GM23338 (cell line): ENCODE results near the gene N4BP2L1. TPM values are rescaled to one million over a fixed set of nuclear protein-coding genes. Genes with fewer than 3 reads are reported as not detected.
A peak's percentile ranks its signal among the peaks of the same experiment; 100 is the strongest.

ENCODE experiments used
- ATAC-seq: fragments of 200-7000 bp; cut with Tn5 transposase; 3 replicates; pipeline ENCODE4 v1.9.1; 2020
- DNase-seq: peaks from one replicate; pipeline ENCODE4 v3.0.0-alpha.2; 2015; ENCODE audit warnings: low spot score
- H2AFZ ChIP-seq: fragments of 200-600 bp; sonication (generic); 2 replicates; pipeline ENCODE4 v1.8.0; 2016; ENCODE audit warnings: antibody characterized with exemption, mild to moderate bottlenecking, moderate library complexity
- H3F3A ChIP-seq: fragments of 200-600 bp; sonication (generic); replicated peaks from 2 replicates; pipeline ENCODE4 v1.8.0; 2017; ENCODE audit warnings: antibody characterized with exemption, mixed run types, low read depth
- H3K27ac ChIP-seq: fragments of 200-600 bp; sonication (generic); 2 replicates; pipeline ENCODE4 v1.6.1; 2016; ENCODE audit warnings: low read depth
- H3K27me3 ChIP-seq: fragments of 200-600 bp; sonication (generic); 2 replicates; pipeline ENCODE4 v1.8.0; 2016; ENCODE audit warnings: mild to moderate bottlenecking, mixed run types, moderate library complexity; ENCODE audit not compliant: insufficient read depth
- H3K36me3 ChIP-seq: fragments of 200-600 bp; sonication (generic); 2 replicates; pipeline ENCODE4 v1.8.0; 2016; ENCODE audit warnings: mild to moderate bottlenecking; ENCODE audit not compliant: insufficient read depth
- H3K4me1 ChIP-seq: fragments of 200-600 bp; sonication (generic); 2 replicates; pipeline ENCODE4 v1.8.0; 2016; ENCODE audit warnings: mild to moderate bottlenecking, moderate library complexity; ENCODE audit not compliant: insufficient read depth
- H3K4me2 ChIP-seq: fragments of 200-600 bp; sonication (generic); 2 replicates; pipeline ENCODE4 v1.7.1; 2017; ENCODE audit warnings: mixed run types
- H3K4me3 ChIP-seq: fragments of 200-600 bp; sonication (generic); 2 replicates; pipeline ENCODE4 v1.6.1; 2016; ENCODE audit warnings: mixed run types
- H3K79me2 ChIP-seq: fragments of 200-600 bp; sonication (generic); replicated peaks from 2 replicates; pipeline ENCODE4 v1.8.0; 2017; ENCODE audit warnings: mild to moderate bottlenecking; ENCODE audit not compliant: insufficient read depth
- H3K9me2 ChIP-seq: fragments of 200-600 bp; sonication (generic); 2 replicates; pipeline ENCODE4 v1.8.0; 2017; ENCODE audit not compliant: insufficient read depth
- H4K20me1 ChIP-seq: fragments of 200-600 bp; sonication (generic); replicated peaks from 2 replicates; pipeline ENCODE4 v1.8.0; 2017; ENCODE audit warnings: mild to moderate bottlenecking; ENCODE audit not compliant: insufficient read depth
- H3K27ac Mint-ChIP-seq: 2 replicates; pipeline ENCODE4 v1.8.0; 2020; ENCODE audit warnings: inconsistent platforms, mild to moderate bottlenecking, moderate library complexity, mixed read lengths
- H3K27me3 Mint-ChIP-seq: 3 replicates; pipeline ENCODE4 v1.8.0; 2022; ENCODE audit warnings: low read depth, mild to moderate bottlenecking, moderate library complexity, mixed read lengths, inconsistent platforms; ENCODE audit not compliant: insufficient read depth, poor library complexity
- H3K36me3 Mint-ChIP-seq: 3 replicates; pipeline ENCODE4 v1.8.0; 2021; ENCODE audit warnings: low read depth, mild to moderate bottlenecking, inconsistent platforms, moderate library complexity, mixed read lengths
- H3K4me1 Mint-ChIP-seq: 3 replicates; pipeline ENCODE4 v1.8.0; 2020; ENCODE audit warnings: mild to moderate bottlenecking, inconsistent platforms, mixed read lengths
- H3K4me3 Mint-ChIP-seq: 3 replicates; pipeline ENCODE4 v1.8.0; 2021; ENCODE audit warnings: moderate library complexity, mild to moderate bottlenecking, inconsistent platforms, mixed read lengths
- H3K9me3 Mint-ChIP-seq: 3 replicates; pipeline ENCODE4 v1.8.0; 2020; ENCODE audit warnings: moderate library complexity, mild to moderate bottlenecking, inconsistent platforms, mixed read lengths
- CREB1 ChIP-seq: fragments of 250-450 bp; sonication (Bioruptor Pico); IDR thresholded peaks from 2 replicates; pipeline ENCODE4 v1.5.0; 2020; ENCODE audit warnings: low read depth, mild to moderate bottlenecking, moderate library complexity
- ETS1 ChIP-seq: IDR thresholded peaks from 2 replicates; pipeline ENCODE4 v1.6.1; 2016; ENCODE audit warnings: antibody characterized with exemption
- EZH2 ChIP-seq: fragments of 200-600 bp; sonication (generic); IDR thresholded peaks from one replicate; pipeline ENCODE4 v1.8.0; 2017; ENCODE audit warnings: antibody characterized with exemption, mild to moderate bottlenecking, low read depth; ENCODE audit not compliant: unreplicated experiment
- POLR2AphosphoS5 ChIP-seq: IDR thresholded peaks from 2 replicates; pipeline ENCODE4 v1.6.1; 2016; ENCODE audit warnings: antibody characterized with exemption, low read depth
- ZNF462 ChIP-seq: fragments of 250-450 bp; sonication (Bioruptor Pico); IDR thresholded peaks from 2 replicates; pipeline ENCODE4 v1.5.0; 2020; ENCODE audit warnings: mild to moderate bottlenecking, moderate library complexity
- polyA plus RNA-seq: library from polyadenylated mRNA; unstranded; fragments of >200 nt; fragmentation: Nextera tagmentation; extraction: Ambion mirVana; gene quantifications from 2 replicates; pipeline ENCODE4 v1.2.1, GENCODE V29; 2016
- total RNA-seq: library from RNA; depleted of rRNA; stranded (reverse); fragments of >200 nt; shearing (Covaris generic); gene quantifications from 2 replicates; pipeline ENCODE4 v1.2.3, GENCODE V29; 2014
- TF ChIP-seq, protein P1 (sequence below), 2 experiments: fragments of 200-600 bp in 1 of 2; sonication (generic) in 1 of 2; conservative IDR thresholded peaks; 2 replicates each; pipeline versions ENCODE4 v1.5.1 to v1.6.1; 2016 to 2017; ENCODE audit warnings: antibody characterized with exemption in 2 of 2, low read depth in 2 of 2, mild to moderate bottlenecking in 2 of 2, moderate library complexity in 1 of 2

N4BP2L1 gene
- total and polyA plus RNA-seq, 2 experiments from 2014 or later = 3.3 to 4.1 TPM

DNA sequence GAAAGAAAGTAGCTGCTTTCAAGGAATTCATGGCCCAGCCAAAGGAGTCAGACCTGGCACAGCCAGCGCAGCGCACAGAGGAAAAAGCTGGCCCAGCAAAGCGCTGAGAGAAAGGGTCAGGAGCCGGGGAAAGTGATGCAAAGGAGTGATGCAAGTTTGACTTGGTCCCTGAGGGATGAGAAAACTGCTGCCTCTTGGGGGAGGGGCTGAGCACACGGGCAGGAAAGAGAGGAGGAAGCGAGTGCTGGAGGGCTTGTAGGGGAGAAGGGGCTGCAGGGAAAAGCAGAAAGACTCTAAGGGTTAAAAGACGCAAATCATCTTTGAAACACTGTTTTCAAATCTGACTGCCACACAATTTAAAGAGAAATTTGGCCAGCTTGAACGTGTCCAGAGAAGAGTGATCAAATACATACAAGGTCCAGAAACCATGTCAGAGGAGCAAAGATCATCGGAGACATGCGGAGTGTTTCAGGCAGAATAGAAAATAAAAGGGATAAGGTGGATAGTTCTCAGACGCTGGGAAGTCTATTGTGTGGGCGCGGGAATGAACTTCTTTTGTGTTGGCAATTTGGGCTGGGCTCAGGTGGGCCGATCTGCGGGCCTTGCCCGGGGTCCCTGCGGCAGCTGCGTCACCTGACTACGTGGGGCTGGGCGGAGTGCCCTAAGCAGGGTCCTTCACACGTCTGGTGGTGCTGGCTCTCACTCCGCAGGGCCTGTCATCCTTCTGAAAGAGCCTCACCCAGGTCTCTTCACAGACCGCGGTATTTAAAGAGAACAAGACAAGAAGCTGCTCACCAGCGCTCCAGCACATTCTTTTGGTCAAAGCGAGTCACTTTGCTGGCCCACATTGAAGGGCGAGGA is 18.1 kb downstream of the N4BP2L1 start:
- Mint-ChIP-seq H3K9me3 (no peaks in the 10 kb centered on the region), H3K27me3 (peaks cover 12% of the 10 kb centered on the region), H3K36me3 (peaks cover 5% of the 10 kb centered on the region; the same call in 1 of the 3 replicates), H3K27ac (peak overlapping the region; percentile 15; the same call in 1 of the 2 replicates), H3K4me1 (peaks cover 26% of the 10 kb centered on the region), H3K4me3 (peak overlapping the region; percentile 72)
- Histone ChIP-seq H3K4me2 (peak overlapping the region; percentile 78), H4K20me1 (no peaks in the 10 kb centered on the region), H3K27ac (peak overlapping the region; percentile 57; the same call in 1 of the 2 replicates), H3K36me3 (no peaks in the 10 kb centered on the region), H3K79me2 (no peaks in the 10 kb centered on the region), H3F3A (no peaks in the 10 kb centered on the region), H3K4me3 (peak overlapping the region; percentile 56), H2AFZ (peak overlapping the region; percentile 84), H3K9me2 (no peaks in the 10 kb centered on the region), H3K4me1 (peaks cover 17% of the 10 kb centered on the region), H3K27me3 (peaks cover 5% of the 10 kb centered on the region; the same call in 1 of the 2 replicates)
- TF ChIP-seq CREB1 (CRISPR knock-in tag) (peak; percentile 70), POLR2AphosphoS5 (peak; percentile 24; the same call in 1 of the 2 replicates)
- TF ChIP-seq, protein P1, sequence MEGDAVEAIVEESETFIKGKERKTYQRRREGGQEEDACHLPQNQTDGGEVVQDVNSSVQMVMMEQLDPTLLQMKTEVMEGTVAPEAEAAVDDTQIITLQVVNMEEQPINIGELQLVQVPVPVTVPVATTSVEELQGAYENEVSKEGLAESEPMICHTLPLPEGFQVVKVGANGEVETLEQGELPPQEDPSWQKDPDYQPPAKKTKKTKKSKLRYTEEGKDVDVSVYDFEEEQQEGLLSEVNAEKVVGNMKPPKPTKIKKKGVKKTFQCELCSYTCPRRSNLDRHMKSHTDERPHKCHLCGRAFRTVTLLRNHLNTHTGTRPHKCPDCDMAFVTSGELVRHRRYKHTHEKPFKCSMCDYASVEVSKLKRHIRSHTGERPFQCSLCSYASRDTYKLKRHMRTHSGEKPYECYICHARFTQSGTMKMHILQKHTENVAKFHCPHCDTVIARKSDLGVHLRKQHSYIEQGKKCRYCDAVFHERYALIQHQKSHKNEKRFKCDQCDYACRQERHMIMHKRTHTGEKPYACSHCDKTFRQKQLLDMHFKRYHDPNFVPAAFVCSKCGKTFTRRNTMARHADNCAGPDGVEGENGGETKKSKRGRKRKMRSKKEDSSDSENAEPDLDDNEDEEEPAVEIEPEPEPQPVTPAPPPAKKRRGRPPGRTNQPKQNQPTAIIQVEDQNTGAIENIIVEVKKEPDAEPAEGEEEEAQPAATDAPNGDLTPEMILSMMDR (conservative IDR thresholded peaks at IDR 0.05; ENCODE audit: low read depth in 2 of 2) = no peak
- ATAC-seq (peak; percentile 95), DNase-seq (peak; percentile 94)

GRCh38 chr13:32409001-32409313 is 19.0 kb downstream of the N4BP2L1 start:
- Mint-ChIP-seq H3K36me3 (peaks cover 5% of the 10 kb centered on the region; the same call in 1 of the 3 replicates), H3K4me1 (peaks cover 26% of the 10 kb centered on the region), H3K27ac (peak overlapping the region; percentile 9; the same call in 1 of the 2 replicates), H3K4me3 (peak overlapping the region; percentile 72; the same call in 2 of the 3 replicates), H3K27me3 (peaks cover 12% of the 10 kb centered on the region), H3K9me3 (no peaks in the 10 kb centered on the region)
- H2AFZ ChIP-seq = peak overlapping the region; percentile 63
- H3K27ac ChIP-seq = peak overlapping the region; percentile 57; the same call in 1 of the 2 replicates
- no peak for DNase-seq
- H3K36me3 ChIP-seq = no peaks in the 10 kb centered on the region
- peak overlapping the region; percentile 56 for H3K4me3 ChIP-seq
- no peak for ATAC-seq
- H4K20me1 ChIP-seq = no peaks in the 10 kb centered on the region
- no peaks in the 10 kb centered on the region for H3K79me2 ChIP-seq
- H3K27me3 ChIP-seq = peaks cover 5% of the 10 kb centered on the region; the same call in 1 of the 2 replicates
- no peaks in the 10 kb centered on the region for H3F3A ChIP-seq
- peaks cover 17% of the 10 kb centered on the region for H3K4me1 ChIP-seq
- H3K4me2 ChIP-seq = peak overlapping the region; percentile 78
- H3K9me2 ChIP-seq = no peaks in the 10 kb centered on the region
- no peak for TF ChIP-seq EZH2
- TF ChIP-seq ZNF462 (CRISPR knock-in tag) = no peak
- TF ChIP-seq ETS1 = no peak
- no peak for TF ChIP-seq POLR2AphosphoS5
